CD14-positive monocyte (primary cell): ENCODE results near the gene OSBP2. TPM values are rescaled to one million over a fixed set of nuclear protein-coding genes. Genes with fewer than 3 reads are reported as not detected.

Experiments
- DNase-seq, 3 donors: peaks; one replicate each; pipeline ENCODE4 v3.0.0-alpha.2; 2011 to 2022
- H2AFZ ChIP-seq: 2 replicates; pipeline ENCODE4 v1.6.0; 2012; ENCODE audit warnings: mild to moderate bottlenecking, low read depth, low read length, inconsistent platforms; ENCODE audit not compliant: insufficient read depth, poor library complexity, severe bottlenecking
- H3K27ac ChIP-seq, 2 donors: 1 replicate in 1 of 2; 2 replicates in 1 of 2; pipeline ENCODE4 v1.5.1; 2012 to 2013; ENCODE audit warnings: low read length in 2 of 2, control low read depth in 1 of 2, inconsistent platforms in 1 of 2, low read depth in 1 of 2, mild to moderate bottlenecking in 1 of 2
- H3K27me3 ChIP-seq, 2 donors: one replicate each; pipeline versions ENCODE4 v1.6.0 to v1.6.1; 2011 to 2013; ENCODE audit warnings: low read length in 2 of 2; ENCODE audit not compliant: control insufficient read depth in 2 of 2, insufficient read depth in 2 of 2
- H3K36me3 ChIP-seq, 2 donors: replicated peaks in 1 of 2; 1 replicate in 1 of 2; 2 replicates in 1 of 2; pipeline versions ENCODE4 v1.5.1 to v1.6.1; 2012 to 2013; ENCODE audit warnings: low read length in 2 of 2, control low read depth in 1 of 2, inconsistent platforms in 1 of 2, mild to moderate bottlenecking in 1 of 2; ENCODE audit not compliant: insufficient read depth in 2 of 2, control insufficient read depth in 1 of 2
- H3K4me1 ChIP-seq, 2 donors: 1 replicate in 1 of 2; 2 replicates in 1 of 2; pipeline versions ENCODE4 v1.5.1 to v1.6.1; 2012 to 2013; ENCODE audit warnings: low read length in 2 of 2, control low read depth in 1 of 2, inconsistent platforms in 1 of 2, mild to moderate bottlenecking in 1 of 2, moderate library complexity in 1 of 2; ENCODE audit not compliant: insufficient read depth in 2 of 2, control insufficient read depth in 1 of 2
- H3K4me2 ChIP-seq: replicated peaks from 2 replicates; pipeline ENCODE3; 2012; ENCODE audit warnings: low read length, moderate library complexity, mild to moderate bottlenecking; ENCODE audit not compliant: poor library complexity, severe bottlenecking; ENCODE audit errors: extremely low read depth
- H3K4me3 ChIP-seq, 3 experiments: fragments of 200-600 bp in 1 of 3; sonication (generic) in 1 of 3; replicated peaks in 1 of 3; 1 replicate in 2 of 3; 2 replicates in 1 of 3; pipeline ENCODE4 v1.5.1; 2011 to 2013; ENCODE audit warnings: low read length in 3 of 3, mild to moderate bottlenecking in 3 of 3, control low read depth in 2 of 3, low read depth in 2 of 3, inconsistent platforms in 1 of 3, moderate library complexity in 1 of 3
- H3K79me2 ChIP-seq: 2 replicates; pipeline ENCODE4 v1.6.0; 2012; ENCODE audit warnings: mild to moderate bottlenecking, control low read depth, inconsistent platforms, low read length, moderate library complexity; ENCODE audit not compliant: insufficient read depth
- H3K9ac ChIP-seq: 2 replicates; pipeline ENCODE4 v1.6.0; 2017; ENCODE audit warnings: low read length, mild to moderate bottlenecking; ENCODE audit not compliant: insufficient read depth, poor library complexity, severe bottlenecking
- H3K9me3 ChIP-seq, 2 donors: replicated peaks in 1 of 2; 1 replicate in 1 of 2; 2 replicates in 1 of 2; pipeline versions ENCODE4 v1.5.1 to v1.6.1; 2012 to 2013; ENCODE audit warnings: low read length in 2 of 2, control low read depth in 1 of 2; ENCODE audit not compliant: control insufficient read depth in 1 of 2, insufficient read depth in 1 of 2
- H4K20me1 ChIP-seq: 2 replicates; pipeline ENCODE4 v1.6.0; 2012; ENCODE audit warnings: mild to moderate bottlenecking, low read length, control low read depth, moderate library complexity; ENCODE audit not compliant: insufficient read depth
- H3K27ac Mint-ChIP-seq, 7 donors: one replicate each; pipeline ENCODE4 v1.8.0; 2020; ENCODE audit warnings: mild to moderate bottlenecking in 7 of 7, mixed read lengths in 7 of 7, moderate library complexity in 6 of 7, inconsistent platforms in 2 of 7
- H3K27me3 Mint-ChIP-seq, 3 donors: one replicate each; pipeline ENCODE4 v1.8.0; 2021 to 2022; ENCODE audit warnings: low read depth in 3 of 3, mild to moderate bottlenecking in 3 of 3, mixed read lengths in 3 of 3, moderate library complexity in 3 of 3, inconsistent platforms in 1 of 3
- H3K36me3 Mint-ChIP-seq, 2 donors: one replicate each; pipeline ENCODE4 v1.8.0; 2020; ENCODE audit warnings: mixed read lengths in 2 of 2, inconsistent platforms in 1 of 2, mild to moderate bottlenecking in 1 of 2
- H3K4me1 Mint-ChIP-seq: one replicate; pipeline ENCODE4 v1.8.0; 2020; ENCODE audit warnings: mild to moderate bottlenecking, mixed read lengths
- H3K4me3 Mint-ChIP-seq, 2 donors: one replicate each; pipeline ENCODE4 v1.8.0; 2020; ENCODE audit warnings: mild to moderate bottlenecking in 2 of 2, mixed read lengths in 2 of 2, moderate library complexity in 1 of 2
- H3K9me3 Mint-ChIP-seq, 7 donors: one replicate each; pipeline ENCODE4 v1.8.0; 2020 to 2022; ENCODE audit warnings: mixed read lengths in 7 of 7, mild to moderate bottlenecking in 6 of 7, moderate library complexity in 6 of 7, inconsistent platforms in 2 of 7
- CTCF ChIP-seq: fragments of 200-600 bp; IDR thresholded peaks from one replicate; pipeline ENCODE4 v1.8.0; 2022; ENCODE audit warnings: antibody characterized with exemption, mild to moderate bottlenecking
- WGBS: methylation state at CpG from one replicate; pipeline ENCODE4 v1.1.5; 2013; ENCODE audit warnings: missing lambda C conversion rate; ENCODE audit not compliant: insufficient coverage; 5-methylcytosine and 5-hydroxymethylcytosine counted together
- intact Hi-C, 2 donors: fragments of 100-400 bp; cut with micrococcal nuclease; formaldehyde crosslinking; loops; one replicate each; pipeline versions ENCODE4 v1.15.0 to v1.15.1; 2023
- polyA plus RNA-seq, 3 donors: library from polyadenylated mRNA; depleted of rRNA in 1 of 3; unstranded in 2 of 3; stranded (reverse) in 1 of 3; fragments of 300-500 nt in 2 of 3; fragments of >200 nt in 1 of 3; fragmentation: Illumina TruSeq in 2 of 3; gene quantifications; 1 replicate in 2 of 3; 2 replicates in 1 of 3; pipeline ENCODE4 v1.2.3, GENCODE V29; 2012 to 2021

The OSBP2 gene
- polyA plus RNA-seq, 3 donors = 0.21 to 0.54 TPM; not detected in 1

GRCh38 chr22:30928401-30928800, 233.7 kb downstream of the OSBP2 start:
- Histone ChIP-seq H3K4me1 (no peaks in the 10 kb centered on the region), H3K4me3 (no peak overlapping the region), H3K4me2 (no peak overlapping the region), H3K79me2 (no peaks in the 10 kb centered on the region), H3K27me3 (no peaks in the 10 kb centered on the region), H3K36me3 (peaks cover 59 to 83% of the 10 kb centered on the region in 2 donors), H3K9ac (no peak overlapping the region), H2AFZ (no peak overlapping the region), H4K20me1 (no peaks in the 10 kb centered on the region), H3K9me3 (no peaks in the 10 kb centered on the region), H3K27ac (no peak overlapping the region)
- WGBS = 93% methylated on average over 5 of the region's 6 CpGs
- Mint-ChIP-seq H3K9me3 (no peaks in the 10 kb centered on the region), H3K4me3 (no peak overlapping the region), H3K36me3 (peaks cover 76 to 83% of the 10 kb centered on the region in 2 donors), H3K27me3 (peaks cover 0 to 3% (median 0%) of the 10 kb centered on the region in 3 donors), H3K27ac (no peak overlapping the region), H3K4me1 (no peaks in the 10 kb centered on the region)
- intact Hi-C loops = no loop called here
- DNase-seq = no peak
- TF ChIP-seq CTCF = no peak

DNA sequence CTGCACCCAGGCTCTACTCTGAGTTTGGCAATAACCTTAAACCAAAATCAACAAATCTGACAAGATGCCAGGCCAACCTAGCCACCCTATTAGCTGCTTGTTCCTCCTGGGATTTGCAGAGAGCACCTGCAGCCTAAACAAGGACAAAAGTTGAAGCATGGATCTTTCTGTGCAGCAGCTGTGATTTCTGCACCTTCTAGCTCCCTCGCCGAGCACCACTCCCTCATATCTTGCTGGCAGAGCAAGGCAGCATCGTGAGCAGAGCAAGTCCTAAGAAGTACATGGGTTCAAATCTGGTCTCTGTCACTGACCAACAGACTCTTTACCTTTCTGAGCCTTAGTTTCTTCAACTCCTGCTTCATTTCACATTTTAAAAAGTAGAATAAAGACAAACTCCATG, 235.6 kb downstream of the OSBP2 start:
- Histone ChIP-seq H3K4me3 (no peak overlapping the region), H3K4me2 (no peak overlapping the region), H3K27ac (no peak overlapping the region), H3K27me3 (no peaks in the 10 kb centered on the region), H2AFZ (no peak overlapping the region), H3K79me2 (no peaks in the 10 kb centered on the region), H3K9ac (no peak overlapping the region), H3K9me3 (no peaks in the 10 kb centered on the region), H4K20me1 (no peaks in the 10 kb centered on the region), H3K4me1 (no peaks in the 10 kb centered on the region), H3K36me3 (peaks cover 75 to 96% of the 10 kb centered on the region in 2 donors)
- no peaks in the 10 kb centered on the region for H3K4me1 Mint-ChIP-seq
- 97% methylated on average over 3 of the region's 3 CpGs for WGBS
- H3K36me3 Mint-ChIP-seq = peaks cover 88 to 93% of the 10 kb centered on the region in 2 donors
- H3K27me3 Mint-ChIP-seq = peaks cover 0 to 3% (median 0%) of the 10 kb centered on the region in 3 donors
- intact Hi-C loops = no loop called here
- no peaks in the 10 kb centered on the region for H3K9me3 Mint-ChIP-seq
- no peak for TF ChIP-seq CTCF
- H3K4me3 Mint-ChIP-seq = no peak overlapping the region
- no peak overlapping the region for H3K27ac Mint-ChIP-seq
- no peak for DNase-seq
